Jurkat, Clone E6-1 (cell line): ENCODE measurements around the gene TUBA4A.
A peak's percentile ranks its signal among the peaks of the same experiment; 100 is the strongest.
"Not testable (repeated sequence)": the region's sequence is repeated elsewhere in the genome, so short reads cannot be mapped to it uniquely, and the experiment has no call there.

Source experiments
- DNase-seq: peaks from one replicate; pipeline ENCODE4 v3.0.0-alpha.2; 2011; ENCODE audit warnings: low read depth, low spot score
- H3K4me3 ChIP-seq: 2 replicates; pipeline ENCODE4 v1.5.1; 2011; ENCODE audit warnings: mild to moderate bottlenecking, low read length, control low read depth, moderate library complexity

TUBA4A gene

DNA sequence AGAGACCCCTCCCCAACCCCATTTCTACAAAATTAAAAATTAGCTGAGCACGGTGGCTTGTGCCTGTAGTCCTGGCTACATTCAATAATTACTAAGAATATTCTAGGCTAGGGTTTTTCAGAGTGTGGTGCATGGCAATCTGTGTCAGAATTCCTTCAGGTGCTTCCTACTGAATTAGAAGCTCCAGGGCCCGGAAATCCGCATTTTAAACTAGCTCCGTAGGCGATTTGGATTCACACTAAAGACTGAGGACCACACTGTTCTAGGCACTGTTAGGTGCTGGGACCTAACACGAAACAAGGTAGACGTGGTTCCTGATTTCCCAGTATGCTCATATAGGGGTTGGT is 47.8 kb downstream of the TUBA4A start:
- peak overlapping the region; percentile 60 for H3K4me3 ChIP-seq
- DNase-seq: no peak

DNA sequence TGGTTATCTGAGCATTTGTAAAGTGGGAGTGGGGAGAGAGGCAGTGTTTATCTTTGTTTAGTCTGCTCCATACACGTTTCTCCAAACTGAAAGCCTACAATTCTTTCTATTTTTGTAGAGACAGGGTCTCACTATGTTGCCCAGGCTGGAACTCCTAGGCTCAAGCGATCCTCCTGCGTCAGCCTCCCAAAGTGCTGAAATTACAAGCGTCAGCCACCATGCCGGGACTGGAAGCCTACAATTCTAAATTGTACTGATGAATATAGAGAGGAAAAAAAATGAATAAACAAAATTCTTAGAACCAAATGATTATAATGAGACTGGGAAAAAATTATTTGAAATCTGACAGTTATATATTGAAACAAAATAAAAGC is 48.6 kb downstream of the TUBA4A start:
- H3K4me3 ChIP-seq: no peak overlapping the region
- no peak for DNase-seq

- no peak for DNase-seq
Measured at GRCh38 chr2:219204425-219205164, 49.1 kb downstream of the TUBA4A start.

GRCh38 chr2:219201331-219201730 is 52.4 kb downstream of the TUBA4A start:
- H3K4me3 ChIP-seq, DNase-seq: not testable (repeated sequence)

More at GRCh38 chr2:219204425-219205164, 49.1 kb downstream of the TUBA4A start:
- no peak overlapping the region for H3K4me3 ChIP-seq

DNA sequence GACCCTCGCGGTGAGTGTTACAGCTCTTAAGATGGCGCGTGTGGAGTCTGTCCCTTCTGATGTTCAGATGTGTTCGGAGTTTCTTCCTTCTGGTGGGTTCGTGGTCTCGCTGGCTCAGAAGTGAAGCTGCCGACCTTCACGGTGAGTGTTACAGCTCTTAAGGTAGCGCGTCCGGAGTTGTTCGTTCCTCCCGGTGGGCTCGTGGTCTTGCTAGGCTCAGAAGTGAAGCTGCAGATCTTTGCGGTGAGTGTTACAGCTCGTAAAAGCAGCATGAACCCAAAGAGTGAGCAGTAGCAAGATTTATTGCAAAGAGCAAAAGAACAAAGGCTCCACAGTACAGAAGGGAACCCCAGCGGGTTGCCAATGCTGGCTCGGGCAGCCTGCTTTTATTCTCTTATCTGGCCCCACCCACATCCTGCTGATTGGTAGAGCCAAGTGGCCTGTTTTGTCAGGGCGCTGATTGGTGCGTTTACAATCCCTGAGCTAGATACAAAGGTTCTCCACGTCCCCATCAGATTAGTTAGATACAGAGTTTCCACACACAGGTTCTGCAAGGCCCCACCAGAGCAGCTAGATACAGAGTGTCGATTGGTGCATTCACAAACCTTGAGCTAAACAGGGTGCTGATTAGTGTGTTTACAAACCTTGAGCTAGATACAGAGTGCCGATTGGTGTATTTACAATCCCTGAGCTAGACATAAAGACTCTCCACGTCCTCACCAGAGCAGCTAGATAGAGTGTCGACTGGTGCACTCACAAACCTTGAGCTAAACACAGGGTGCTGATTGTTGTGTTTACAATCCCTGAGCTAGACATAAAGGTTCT is 53.0 kb downstream of the TUBA4A start:
- peak; percentile 79 for DNase-seq

More for the DNA sequence above, 53.0 kb downstream of the TUBA4A start:
- H3K4me3 ChIP-seq: peak overlapping the region; percentile 35
